ENCODE measurements around the gene LONRF2. TPM values are rescaled to one million over a fixed set of nuclear protein-coding genes. Genes with fewer than 3 reads are reported as not detected.

Gene LONRF2
- total RNA-seq, 1 experiment from 2014 or later = 1.1 TPM

DNA sequence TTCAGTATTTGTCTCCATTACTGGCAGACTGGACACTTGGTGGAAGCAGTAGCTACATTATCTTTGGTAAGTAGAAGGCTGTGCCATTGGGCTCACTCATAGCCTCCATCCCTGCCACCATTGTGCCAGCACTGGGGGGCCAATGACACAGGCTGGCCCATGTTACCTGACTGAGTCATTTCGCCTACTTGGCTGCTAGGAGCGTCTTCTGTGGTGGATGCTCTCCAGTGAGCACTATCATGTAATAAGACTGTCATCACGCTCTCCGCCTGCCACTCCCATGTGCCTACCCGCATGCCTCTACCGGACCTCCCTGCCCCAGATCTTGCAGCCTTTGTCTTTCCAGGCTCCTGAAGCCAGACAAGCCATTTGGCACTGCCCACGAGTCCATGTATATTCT lies 56.2 kb downstream of the LONRF2 start:
- CTCF ChIA-PET = no interaction called here
- POLR2A ChIA-PET (ENCODE audit: unreplicated experiment) = no interaction called here

GRCh38 chr2:100265226-100265625 lies 57.1 kb downstream of the LONRF2 start:
- Histone ChIP-seq H3K4me2 (ENCODE audit: low read length) (no peak overlapping the region), H3K79me2 (ENCODE audit: low read length) (no peaks in the 10 kb centered on the region), H4K20me1 (ENCODE audit: low read length) (no peaks in the 10 kb centered on the region), H3F3A (ENCODE audit: low read length, unreplicated experiment) (no peaks in the 10 kb centered on the region), H2AFZ (ENCODE audit: low read length) (no peak overlapping the region), H3K27ac (ENCODE audit: low read length) (no peak overlapping the region), H3K9me3 (ENCODE audit: low read length) (no peaks in the 10 kb centered on the region), H3K4me3 (ENCODE audit: low read length) (no peak overlapping the region), H3K9ac (ENCODE audit: low read length) (no peak overlapping the region), H3K36me3 (ENCODE audit: low read depth, low read length) (no peaks in the 10 kb centered on the region), H3K27me3 (ENCODE audit: low read length) (no peaks in the 10 kb centered on the region), H3K4me1 (ENCODE audit: insufficient read depth, low read length) (no peaks in the 10 kb centered on the region), H3K9me2 (replicated peaks; ENCODE audit: low read length) (no peaks in the 10 kb centered on the region)
- intact Hi-C loops (cut with micrococcal nuclease) = no loop called here
- no peak for ATAC-seq
- no TSS peak for BruUV-seq (replicated peaks)
- DNase-seq = no peak
- TF ChIP-seq EZH2phosphoT487 (IDR thresholded peaks at IDR 0.05; ENCODE audit: borderline replicate concordance, low read length) (no peak), EZH2 (IDR thresholded peaks at IDR 0.05; ENCODE audit: low read length, unreplicated experiment) (no peak), CTCF (conservative IDR thresholded peaks at IDR 0.05; ENCODE audit: low read depth, low read length) (no peak)
- ChIA-PET CTCF (no interaction called here), POLR2A (ENCODE audit: unreplicated experiment) (no interaction called here)

More for the DNA sequence above, 56.2 kb downstream of the LONRF2 start:
- H3K36me3 ChIP-seq (ENCODE audit: low read depth, low read length) = no peaks in the 10 kb centered on the region
- H3K4me3 ChIP-seq (ENCODE audit: low read length) = no peak overlapping the region
- BruUV-seq (replicated peaks) = no TSS peak
- H3K79me2 ChIP-seq (ENCODE audit: low read length) = no peaks in the 10 kb centered on the region
- ATAC-seq = no peak
- no peak overlapping the region for H3K4me2 ChIP-seq (ENCODE audit: low read length)
- no peaks in the 10 kb centered on the region for H4K20me1 ChIP-seq (ENCODE audit: low read length)
- no peak overlapping the region for H3K9ac ChIP-seq (ENCODE audit: low read length)
- no peaks in the 10 kb centered on the region for H3F3A ChIP-seq (ENCODE audit: low read length, unreplicated experiment)
- H3K9me3 ChIP-seq (ENCODE audit: low read length) = no peaks in the 10 kb centered on the region
- H3K9me2 ChIP-seq (replicated peaks; ENCODE audit: low read length) = no peaks in the 10 kb centered on the region
- intact Hi-C loops (cut with micrococcal nuclease) = no loop called here
- H2AFZ ChIP-seq (ENCODE audit: low read length) = no peak overlapping the region
- no peaks in the 10 kb centered on the region for H3K4me1 ChIP-seq (ENCODE audit: insufficient read depth, low read length)
- no peak for DNase-seq
- H3K27me3 ChIP-seq (ENCODE audit: low read length) = no peaks in the 10 kb centered on the region
- no peak overlapping the region for H3K27ac ChIP-seq (ENCODE audit: low read length)
- TF ChIP-seq CTCF (conservative IDR thresholded peaks at IDR 0.05; ENCODE audit: low read depth, low read length) = no peak
- TF ChIP-seq EZH2phosphoT487 (IDR thresholded peaks at IDR 0.05; ENCODE audit: borderline replicate concordance, low read length) = no peak
- TF ChIP-seq EZH2 (IDR thresholded peaks at IDR 0.05; ENCODE audit: low read length, unreplicated experiment) = no peak

- no peak for ATAC-seq
- DNase-seq = no peak
- no peaks in the 10 kb centered on the region for H3K4me1 ChIP-seq (ENCODE audit: insufficient read depth, low read length)
- no peak for TF ChIP-seq EZH2 (IDR thresholded peaks at IDR 0.05; ENCODE audit: low read length, unreplicated experiment)
- TF ChIP-seq CTCF (conservative IDR thresholded peaks at IDR 0.05; ENCODE audit: low read depth, low read length) = no peak
- no peak for TF ChIP-seq EZH2phosphoT487 (IDR thresholded peaks at IDR 0.05; ENCODE audit: borderline replicate concordance, low read length)
- H3F3A ChIP-seq (ENCODE audit: low read length, unreplicated experiment) = no peaks in the 10 kb centered on the region
- no peak overlapping the region for H3K27ac ChIP-seq (ENCODE audit: low read length)
- BruUV-seq (replicated peaks) = no TSS peak
- H3K36me3 ChIP-seq (ENCODE audit: low read depth, low read length) = no peaks in the 10 kb centered on the region
- H3K4me3 ChIP-seq (ENCODE audit: low read length) = no peak overlapping the region
- H3K9me3 ChIP-seq (ENCODE audit: low read length) = no peaks in the 10 kb centered on the region
- no peak overlapping the region for H3K9ac ChIP-seq (ENCODE audit: low read length)
- no peaks in the 10 kb centered on the region for H3K79me2 ChIP-seq (ENCODE audit: low read length)
- CTCF ChIA-PET = interaction anchor here (1.2 kb wide), 1 partner anchor 116 kb away, joined by 4 read pairs; no protein-coding TSS in a partner anchor
- H2AFZ ChIP-seq (ENCODE audit: low read length) = no peak overlapping the region
- no peaks in the 10 kb centered on the region for H3K27me3 ChIP-seq (ENCODE audit: low read length)
- POLR2A ChIA-PET (ENCODE audit: unreplicated experiment) = no interaction called here
- H4K20me1 ChIP-seq (ENCODE audit: low read length) = no peaks in the 10 kb centered on the region
- H3K4me2 ChIP-seq (ENCODE audit: low read length) = no peak overlapping the region
- intact Hi-C loops (cut with micrococcal nuclease) = loop anchor here (5.0 kb wide), 1 partner anchor 158 kb away; no protein-coding TSS in a partner anchor
- H3K9me2 ChIP-seq (replicated peaks; ENCODE audit: low read length) = no peaks in the 10 kb centered on the region
Observed at GRCh38 chr2:100264651-100265050, 57.6 kb downstream of the LONRF2 start.
